Activated CD8-positive, alpha-beta memory T cell treated with anti-CD3 and anti-CD28 coated beads for 1 hour (primary cell): ENCODE results near the gene OCA2.

Source experiments
- DNase-seq, 2 donors: peaks; one replicate each; pipeline ENCODE4 v3.0.0-alpha.2; 2020; ENCODE audit warnings: low read depth in 1 of 2; ENCODE audit errors: extremely low read depth in 1 of 2

Gene OCA2

DNA sequence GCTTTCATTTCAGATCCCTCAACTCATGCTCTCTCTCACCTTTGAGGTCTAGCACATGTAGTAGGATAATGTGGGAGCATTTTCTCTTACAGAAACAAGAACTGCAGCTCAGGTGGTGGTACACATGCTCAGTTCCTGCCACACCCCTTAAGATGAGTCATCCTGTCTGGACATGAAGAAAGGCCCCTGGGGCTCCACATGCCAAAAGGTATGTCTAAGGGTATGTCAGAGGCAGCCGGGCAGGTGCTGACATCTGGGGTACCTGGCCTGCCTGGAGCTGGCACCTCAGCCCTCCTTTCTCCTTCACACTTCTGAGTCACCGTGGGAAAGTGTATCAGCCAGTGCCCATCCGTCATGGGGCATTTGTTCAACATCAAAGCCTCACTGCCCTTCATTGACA lies 209.9 kb downstream of the OCA2 start:
- DNase-seq, result no peak

DNA sequence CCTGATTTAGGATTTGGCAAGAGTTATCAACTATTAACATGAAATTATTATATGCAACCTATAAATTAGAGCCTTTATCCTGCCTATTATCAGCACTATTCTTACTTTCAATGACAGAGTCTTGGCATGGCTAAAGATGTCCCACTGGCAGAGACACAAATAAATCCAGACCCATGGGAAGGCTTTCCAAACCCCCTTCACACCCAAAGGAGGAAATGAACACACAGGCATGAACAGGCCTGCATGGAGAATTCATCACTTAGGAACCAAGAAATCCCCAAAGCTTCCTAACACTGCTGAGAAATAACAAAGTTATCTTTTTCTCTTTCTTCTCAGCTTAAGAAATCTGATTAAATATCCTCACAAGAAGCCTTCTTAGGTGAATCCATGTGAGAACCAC lies 213.9 kb downstream of the OCA2 start:
- no peak for DNase-seq

DNA sequence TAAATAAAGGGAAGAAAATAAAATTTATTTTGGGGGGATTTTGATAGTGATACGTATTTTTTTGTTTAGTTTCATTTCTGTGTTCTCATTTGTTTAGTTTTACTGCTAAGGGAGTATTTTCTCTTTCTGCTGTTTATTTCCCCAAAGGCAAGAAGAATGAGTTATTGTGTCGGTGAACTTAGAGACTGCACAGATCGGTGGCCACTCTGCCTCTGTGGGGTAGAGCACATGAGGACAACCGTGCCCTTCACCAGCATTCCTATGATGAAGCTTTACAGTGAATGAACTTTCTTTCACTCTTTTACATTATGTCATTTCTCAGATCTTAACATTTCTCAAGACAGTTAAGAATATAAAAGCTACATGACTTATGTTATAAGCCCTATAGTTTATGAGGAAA lies 214.4 kb downstream of the OCA2 start:
- DNase-seq, result no peak

- no peak for DNase-seq
Measured at GRCh38 chr15:27878841-27879240, 220.3 kb downstream of the OCA2 start.

DNA sequence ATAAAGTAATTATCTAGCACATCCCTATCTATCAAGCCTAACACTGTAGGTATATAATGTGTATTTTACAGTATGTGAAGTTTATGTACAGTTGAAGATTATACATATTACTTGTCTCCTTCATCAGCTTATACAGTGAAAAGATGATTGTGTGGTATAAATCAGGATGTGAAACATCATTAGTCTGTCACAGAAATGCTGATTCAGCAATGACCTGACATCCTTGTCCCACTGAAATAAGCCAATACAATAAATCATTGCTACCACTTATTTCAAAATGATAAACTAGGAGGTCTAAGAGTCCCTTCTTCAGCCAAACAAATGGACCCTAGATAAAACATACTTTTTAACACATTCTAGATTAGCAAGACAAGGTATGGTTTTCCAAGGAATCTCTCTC lies 225.3 kb downstream of the OCA2 start:
- no peak for DNase-seq

- DNase-seq, result no peak
Measured at GRCh38 chr15:27873039-27873438, 226.1 kb downstream of the OCA2 start.

DNA sequence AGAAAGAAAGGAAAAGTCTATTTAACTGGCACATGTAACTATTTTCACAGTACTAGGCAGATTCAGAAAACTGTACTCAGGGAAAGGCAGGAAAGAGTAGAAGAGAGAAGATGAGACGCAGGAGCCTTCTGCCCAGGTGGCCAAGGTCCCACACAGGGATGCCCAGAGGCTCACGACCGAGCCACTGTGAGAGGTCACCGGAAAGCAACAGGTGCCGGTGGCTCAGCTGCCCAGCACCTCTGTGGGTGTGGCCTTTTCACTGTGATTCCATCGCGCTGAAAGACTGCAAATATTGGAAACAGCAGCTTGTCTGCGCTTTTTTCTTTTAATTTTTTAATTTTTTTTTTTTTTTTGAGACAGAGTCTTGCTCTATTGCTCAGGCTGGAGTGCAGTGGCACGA lies 226.8 kb downstream of the OCA2 start:
- DNase-seq, result no peak

DNA sequence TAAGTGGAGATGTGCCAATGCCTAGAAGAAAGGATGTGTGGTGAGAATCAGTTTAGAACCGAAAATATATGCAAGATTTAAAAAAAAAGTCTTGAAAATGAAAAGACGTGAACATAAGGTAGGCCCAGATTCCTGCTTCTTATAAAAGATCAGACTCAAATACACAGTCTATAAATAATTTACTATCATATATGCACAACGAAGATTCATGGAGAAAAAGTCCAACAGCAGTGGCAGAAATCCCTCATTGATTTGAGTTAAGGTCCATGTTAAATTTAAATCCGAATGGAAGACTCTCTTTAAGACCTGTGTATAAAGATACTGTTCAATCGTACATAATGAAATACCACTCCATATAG lies 227.2 kb downstream of the OCA2 start:
- no peak for DNase-seq

DNA sequence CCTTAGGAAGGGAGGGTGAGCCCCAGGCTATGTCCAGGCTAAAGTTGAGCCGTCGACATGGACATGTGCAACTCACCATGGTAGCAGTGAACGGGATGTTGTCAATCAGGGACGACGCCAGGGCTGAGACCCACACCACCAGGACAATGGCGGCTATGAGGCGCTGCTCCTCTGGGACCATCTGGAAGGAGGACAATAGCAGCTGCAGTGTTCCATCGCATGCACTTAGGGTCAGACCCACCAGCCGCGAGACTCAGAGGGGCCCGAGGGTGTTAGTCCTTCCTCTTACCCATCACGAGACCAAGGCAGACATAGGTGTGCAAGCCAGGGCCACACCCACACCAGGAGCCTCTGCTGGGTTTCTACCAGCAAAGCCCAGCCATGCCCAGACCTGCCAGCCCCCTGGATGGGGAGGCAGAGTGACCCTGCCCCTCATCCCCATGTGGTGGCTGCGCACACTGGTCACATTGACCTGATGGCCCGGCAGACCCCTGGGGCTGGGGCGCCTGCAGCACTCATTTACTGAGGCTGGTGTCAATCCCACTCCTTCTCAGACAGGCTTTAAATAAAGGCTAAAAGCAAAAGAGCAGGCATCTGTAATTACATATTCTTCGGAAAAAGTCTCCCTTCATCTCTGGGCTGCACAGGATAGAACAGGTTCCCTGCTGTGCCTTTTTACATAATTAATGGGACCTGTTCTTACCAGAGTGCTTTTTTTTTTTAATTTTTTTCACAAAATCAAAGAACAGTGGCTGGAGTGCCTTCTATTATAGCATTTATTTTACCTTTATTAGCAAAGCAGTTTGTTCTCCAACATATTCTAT lies 227.8 kb downstream of the OCA2 start:
- no peak for DNase-seq

DNA sequence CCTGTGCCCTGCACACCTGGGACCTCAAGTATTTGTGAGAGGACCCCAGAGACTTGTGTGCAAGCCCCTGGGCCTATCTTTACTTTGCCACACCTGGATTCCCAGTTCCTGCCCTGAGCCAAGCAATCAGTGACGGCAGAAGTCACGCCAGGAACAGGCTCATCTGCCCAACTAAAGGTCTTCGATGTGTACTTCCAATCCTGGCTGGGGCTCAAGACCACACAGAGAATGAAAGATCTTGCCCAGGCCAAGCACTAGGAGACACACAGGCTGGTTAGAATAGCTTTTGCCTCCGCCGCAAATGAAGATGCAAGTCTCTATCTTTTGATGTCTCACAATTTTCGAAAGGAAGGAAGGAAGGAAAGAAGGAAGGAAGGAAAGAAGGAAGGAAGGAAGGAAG lies 228.8 kb downstream of the OCA2 start:
- no peak for DNase-seq

DNA sequence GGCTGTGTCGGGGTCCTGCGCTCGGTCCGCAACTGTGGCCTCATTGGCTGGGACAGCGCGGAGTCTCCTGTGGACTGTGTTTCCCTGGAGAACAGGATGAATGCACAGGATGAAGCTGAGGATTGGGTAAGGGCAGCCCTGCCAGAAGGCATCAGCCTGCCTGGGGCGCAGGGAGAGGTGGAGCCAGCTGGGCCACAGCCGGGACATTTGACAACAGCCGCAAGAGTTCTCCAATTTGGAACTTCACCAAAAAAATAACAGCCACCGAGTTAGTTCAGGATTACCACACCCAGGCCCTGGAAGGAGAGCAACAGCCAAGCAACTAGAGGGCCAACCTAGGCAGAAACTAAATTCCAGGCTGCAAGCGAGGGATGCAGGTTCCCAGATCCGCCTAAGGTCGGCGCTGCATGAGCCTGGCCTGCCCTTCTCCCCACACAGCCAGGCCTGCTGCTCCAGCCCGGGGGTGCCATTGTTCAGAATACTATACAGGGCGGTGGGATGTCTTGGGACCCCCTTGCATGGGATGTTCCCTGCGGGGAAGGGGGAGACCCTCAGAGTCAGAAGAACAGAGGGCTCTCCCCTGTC lies 229.3 kb downstream of the OCA2 start:
- DNase-seq, result no peak

DNA sequence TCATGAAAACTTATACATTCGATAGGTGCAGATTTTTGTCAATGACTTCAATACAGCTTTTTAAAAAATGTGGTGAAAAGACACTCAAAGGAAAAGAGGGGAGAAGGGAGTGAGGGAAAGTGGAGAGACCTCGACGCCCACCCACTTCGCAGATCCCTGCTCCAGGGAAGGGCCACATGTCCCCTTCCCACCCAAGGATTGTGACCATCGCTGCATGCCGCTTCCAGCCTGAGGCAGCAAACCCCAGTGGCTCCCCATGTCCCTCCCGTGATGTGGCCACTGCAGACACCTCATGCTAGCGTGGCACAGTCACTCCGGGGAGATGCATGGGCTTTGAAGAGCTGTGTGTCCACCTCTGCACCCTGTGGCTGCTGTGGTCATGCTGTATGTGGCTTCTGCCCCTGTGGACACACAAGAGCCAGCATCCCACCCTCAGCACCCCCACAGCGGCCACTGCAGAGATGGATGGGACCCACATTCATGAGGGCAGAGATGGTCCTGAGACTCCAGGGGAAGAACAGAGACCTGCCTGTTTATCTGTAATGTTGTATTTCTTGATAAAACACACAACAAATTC lies 230.2 kb downstream of the OCA2 start:
- no peak for DNase-seq

DNA sequence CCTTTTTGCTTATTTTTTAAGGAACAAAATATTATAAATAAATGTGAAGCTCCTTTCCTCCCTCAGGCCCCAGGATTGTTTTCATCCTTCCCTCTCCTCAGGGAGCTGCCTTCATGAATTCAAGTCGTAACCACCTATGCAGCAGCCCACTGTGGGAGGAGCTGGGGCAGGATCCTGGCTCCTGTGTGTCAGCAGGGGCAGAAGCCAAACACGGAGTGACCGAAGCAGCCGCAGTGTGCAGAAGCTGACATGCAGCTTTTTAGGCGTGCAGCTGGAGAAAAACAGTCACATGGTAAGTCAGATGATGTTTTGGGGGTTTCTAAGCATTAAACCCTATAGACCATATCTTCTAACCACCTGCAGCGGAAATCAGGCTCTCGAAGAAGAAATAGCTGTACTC lies 231.3 kb downstream of the OCA2 start:
- DNase-seq, result no peak

GRCh38 chr15:27866505-27867165 lies 232.5 kb downstream of the OCA2 start:
- no peak for DNase-seq

- DNase-seq, result no peak
Measured at GRCh38 chr15:27865926-27866325, 233.2 kb downstream of the OCA2 start.

GRCh38 chr15:27865323-27865922 lies 233.7 kb downstream of the OCA2 start:
- DNase-seq, result no peak

DNA sequence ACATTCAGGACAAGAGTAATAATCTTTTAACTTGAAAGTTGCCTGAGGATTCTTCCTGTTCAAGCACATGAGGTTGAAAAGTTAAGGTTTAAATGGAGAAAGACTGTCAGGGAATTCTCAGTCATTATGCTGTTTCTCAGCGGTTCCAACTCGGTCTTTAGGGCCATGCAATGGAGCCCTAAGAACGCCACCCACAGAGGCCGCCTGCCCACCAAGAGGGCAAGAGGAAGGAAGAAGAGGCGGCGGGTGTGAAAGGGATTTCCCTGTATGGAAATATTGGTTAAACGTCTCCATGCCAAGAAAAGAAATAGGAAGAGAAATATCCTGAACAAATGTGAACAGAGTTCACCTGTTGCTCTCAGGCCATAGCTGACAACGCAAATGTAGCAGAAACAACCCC lies 234.4 kb downstream of the OCA2 start:
- DNase-seq, result no peak

GRCh38 chr15:27864086-27864485 lies 235.0 kb downstream of the OCA2 start:
- no peak for DNase-seq

DNA sequence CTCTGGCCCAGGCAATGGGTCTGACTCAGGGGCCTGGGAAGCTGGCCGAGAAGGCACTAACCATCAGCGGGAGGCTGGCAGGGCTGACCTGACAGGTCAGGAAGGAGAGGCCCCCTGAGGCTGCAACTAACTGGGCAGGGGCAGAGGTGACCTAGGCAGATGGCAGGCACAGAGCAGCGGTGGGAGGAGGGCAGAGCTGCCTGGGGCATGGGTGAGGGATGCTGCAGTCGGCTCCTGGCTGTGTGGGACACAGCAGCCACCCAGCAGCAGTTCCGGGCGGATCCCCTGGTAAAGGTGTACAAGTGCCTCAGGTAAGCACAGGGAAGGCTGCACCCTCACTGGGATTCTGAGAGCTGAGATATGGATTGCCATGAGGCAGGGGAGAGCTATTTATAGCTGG lies 236.1 kb downstream of the OCA2 start:
- DNase-seq, result no peak

GRCh38 chr15:27861171-27861570 lies 237.9 kb downstream of the OCA2 start:
- DNase-seq, result no peak

GRCh38 chr15:27855137-27855536 lies 244.0 kb downstream of the OCA2 start:
- no peak for DNase-seq

- no peak for DNase-seq
Measured at GRCh38 chr15:27854601-27855000, 244.5 kb downstream of the OCA2 start.
